C1 segment of cervical spinal cord (tissue), 14 donors: Measurements from ENCODE around the gene TPST2.

Source experiments
- DNase-seq, 14 donors: peaks; one replicate each; lab custom pipeline; 2025; lab: John Stamatoyannopoulos, UW

TPST2 gene

DNA sequence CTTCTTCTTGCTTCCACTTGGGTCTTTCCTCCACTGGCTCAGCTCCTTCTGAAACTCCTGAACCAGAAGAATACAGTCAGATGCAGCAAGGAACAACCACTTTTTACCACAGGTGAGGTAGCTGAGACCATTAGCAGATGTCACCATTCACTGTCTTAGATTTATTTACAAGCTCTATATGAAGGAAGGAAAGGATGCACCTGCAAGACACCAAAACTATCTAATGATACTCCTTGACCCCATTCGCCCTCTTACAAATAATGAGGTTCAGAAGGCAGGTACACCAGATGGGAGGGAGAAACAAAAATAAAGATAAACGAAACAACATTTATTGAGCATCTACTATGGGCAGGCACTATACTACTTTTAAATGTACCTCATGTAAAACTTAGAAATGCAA, 87.9 kb downstream of the TPST2 start:
- DNase-seq: no peak

- no peak for DNase-seq
Measured at GRCh38 chr22:26499188-26499703, 90.7 kb downstream of the TPST2 start.

DNA sequence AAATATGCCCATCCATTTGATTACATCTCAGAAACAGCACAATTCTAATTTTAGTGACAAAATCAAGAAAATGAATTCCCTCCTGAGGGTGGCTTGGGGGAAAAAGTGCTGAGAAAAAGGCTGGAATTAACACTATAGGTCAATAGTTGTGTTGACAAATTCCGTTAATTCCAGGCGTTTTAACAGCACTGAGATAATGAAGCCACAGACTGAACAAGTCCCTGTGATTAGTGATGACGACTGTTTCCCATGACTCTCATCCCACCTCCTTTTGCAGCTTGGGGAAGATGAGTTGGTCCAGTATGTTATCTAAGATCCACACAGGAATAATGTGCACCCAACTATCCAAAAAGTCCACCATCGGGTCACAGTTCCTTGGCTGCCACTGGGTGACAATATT, 93.5 kb downstream of the TPST2 start:
- no peak for DNase-seq

GRCh38 chr22:26494506-26494905, 95.4 kb downstream of the TPST2 start:
- DNase-seq: no peak

- no peak for DNase-seq
Measured at GRCh38 chr22:26492220-26492619, 97.7 kb downstream of the TPST2 start.

DNA sequence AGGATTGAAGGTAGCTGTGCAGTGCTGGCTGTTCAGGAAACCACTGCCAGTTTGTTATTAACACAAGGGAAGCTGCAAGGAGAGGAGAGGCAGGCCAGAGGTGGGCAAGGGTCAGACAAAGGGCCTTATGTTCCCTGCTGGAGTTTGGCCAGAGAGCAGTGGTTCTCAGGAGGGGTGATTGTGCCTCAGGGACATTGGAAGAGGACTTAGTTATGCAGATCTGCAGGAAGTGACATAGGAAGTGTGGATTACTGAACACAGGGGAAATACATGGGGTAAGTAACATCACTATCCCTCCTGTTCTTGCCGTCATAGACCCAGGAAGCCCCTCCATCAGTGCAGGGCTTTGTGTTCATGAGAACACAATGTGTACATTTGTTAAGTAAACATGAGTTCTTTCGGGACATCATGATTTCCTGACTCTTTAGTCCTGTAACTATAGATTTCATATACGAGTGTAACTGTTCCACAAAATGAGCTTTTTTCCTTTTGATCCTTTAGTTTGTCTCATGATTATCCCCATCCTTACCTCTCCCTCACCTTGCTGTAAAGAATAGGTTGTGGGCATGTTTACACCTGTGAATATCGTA, 100.4 kb downstream of the TPST2 start:
- no peak for DNase-seq

DNA sequence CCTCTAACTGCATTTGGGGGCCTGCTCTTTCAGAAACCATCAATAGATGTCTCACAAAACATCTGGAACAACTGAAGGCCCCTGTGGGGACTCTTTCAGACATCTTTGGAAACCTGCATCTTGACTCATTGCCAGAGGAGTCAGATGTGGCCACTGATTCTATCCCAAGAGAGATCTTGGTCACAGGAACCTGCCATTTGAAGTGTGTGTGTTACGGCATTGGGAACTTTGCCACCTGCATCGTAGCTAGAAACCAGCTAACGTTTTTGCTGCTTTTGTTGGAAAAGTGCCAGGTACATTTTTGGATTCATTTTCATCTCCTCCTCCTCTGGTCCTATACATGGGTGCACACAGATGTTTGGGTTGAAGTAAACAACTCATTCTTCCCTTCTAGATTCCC, 101.9 kb downstream of the TPST2 start:
- DNase-seq: no peak

DNA sequence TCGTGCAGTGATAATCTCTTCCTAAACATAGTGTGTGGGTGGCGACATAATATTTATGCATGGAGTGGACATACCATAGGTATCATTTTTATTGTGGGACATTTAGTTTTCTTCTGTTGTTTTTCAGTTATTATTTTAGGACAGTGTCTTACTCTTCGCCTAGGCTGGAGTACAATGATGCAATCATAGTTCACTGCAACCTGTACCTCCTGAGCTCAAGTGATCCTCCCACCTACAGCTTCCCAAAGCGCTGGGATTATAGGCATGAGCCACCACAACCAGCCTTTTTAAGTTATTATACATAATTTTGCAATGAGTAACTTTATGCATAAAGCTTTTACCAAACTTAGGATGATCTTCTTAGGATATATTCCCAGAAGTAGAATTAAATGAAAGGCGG, 103.5 kb downstream of the TPST2 start:
- DNase-seq: no peak

DNA sequence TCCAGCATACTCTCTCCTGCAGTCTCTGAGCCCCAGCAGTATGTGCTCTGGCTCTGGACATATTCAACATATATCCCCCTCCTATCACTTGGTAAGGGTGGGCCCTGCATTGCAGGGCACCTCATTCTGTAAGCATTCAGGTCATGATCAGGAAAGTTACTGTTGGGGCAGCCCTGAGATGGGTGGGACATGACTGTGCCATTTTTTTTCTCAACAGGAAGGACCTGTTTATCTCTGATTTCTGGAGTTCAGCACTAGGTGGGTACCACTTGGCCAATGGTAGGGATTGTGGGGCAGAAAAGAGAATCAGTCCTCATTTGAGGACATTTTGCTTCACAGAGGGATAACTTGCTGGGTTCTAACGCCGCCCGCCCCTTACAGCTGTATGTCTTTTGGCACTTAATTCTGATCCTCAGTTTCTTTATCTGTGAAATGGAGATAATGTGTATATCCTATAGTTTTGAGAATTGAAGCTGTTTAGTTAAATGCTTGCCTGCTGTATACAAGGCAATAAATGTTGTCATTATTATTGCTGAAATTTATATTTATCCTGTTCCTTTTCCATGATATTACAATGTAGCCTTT, 104.0 kb downstream of the TPST2 start:
- DNase-seq: no peak

DNA sequence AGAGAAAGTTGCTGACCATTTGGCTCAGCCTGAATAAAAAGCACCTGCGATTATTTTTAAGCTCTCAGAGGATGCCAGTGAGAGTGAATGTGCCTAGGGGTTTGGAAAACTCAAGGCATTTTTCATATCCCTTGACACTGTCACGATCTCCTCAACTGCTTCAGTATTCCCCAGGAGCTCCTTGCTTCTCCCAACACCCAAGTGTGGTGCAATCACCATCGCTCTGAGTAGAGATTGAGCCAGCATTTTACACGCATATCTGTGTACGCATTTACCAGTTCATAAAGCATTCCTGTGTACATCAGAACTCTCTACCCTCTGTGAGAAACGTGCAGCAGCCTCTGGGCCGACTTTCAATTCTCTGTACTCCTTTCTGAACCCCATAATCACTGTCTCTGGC, 104.9 kb downstream of the TPST2 start:
- DNase-seq: no peak

- no peak for DNase-seq
Measured at GRCh38 chr22:26484360-26484706, 105.6 kb downstream of the TPST2 start.

DNA sequence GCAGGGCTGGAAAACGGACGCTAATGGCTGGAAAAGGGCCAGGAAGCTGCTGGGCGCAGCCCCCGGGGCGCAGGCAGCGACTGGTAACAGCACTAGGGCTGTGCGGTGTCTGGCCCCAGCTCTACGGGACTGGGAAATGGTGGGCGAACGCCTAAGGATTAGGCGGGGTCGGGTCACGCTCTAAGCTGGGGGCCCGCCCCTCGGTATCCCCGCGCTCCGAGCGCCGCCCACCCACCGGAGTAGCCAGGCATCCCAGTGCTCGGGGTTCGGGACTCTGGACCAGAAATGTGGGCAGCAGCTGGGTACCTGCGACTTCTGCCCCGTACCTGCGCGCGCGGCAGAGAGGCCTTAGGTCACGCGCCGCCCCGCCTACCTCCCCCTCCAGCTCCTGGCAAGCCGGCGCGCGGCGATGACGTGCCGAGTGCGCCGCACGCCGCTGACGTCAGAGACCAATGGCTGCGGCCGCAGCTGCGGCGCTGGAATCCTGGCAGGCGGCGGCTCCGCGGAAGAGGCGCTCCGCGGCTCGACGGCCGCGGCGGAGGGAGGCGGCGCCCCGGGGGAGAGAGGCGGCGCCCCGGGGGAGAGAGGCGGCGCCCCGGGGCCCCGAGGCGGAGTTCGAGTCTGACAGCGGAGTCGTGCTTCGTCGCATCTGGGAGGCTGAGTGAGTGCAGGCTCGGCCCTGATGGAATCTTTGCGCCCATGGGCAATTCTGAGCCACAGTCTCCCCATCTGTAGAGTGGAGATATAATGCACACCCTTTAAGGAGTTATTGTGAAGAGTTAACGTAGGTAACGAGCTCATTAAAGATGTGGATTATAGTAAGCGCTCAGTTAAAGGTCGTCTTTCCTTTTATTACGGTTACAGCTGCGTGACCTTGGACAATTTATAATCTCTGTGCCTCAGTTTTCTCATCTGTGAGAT, 106.2 kb downstream of the TPST2 start, which contains the start of the genes HPS4 and SRRD:
TSS of gene HPS4 (minus strand) at position 345 of the 921 bp plus-strand sequence. CDS start 2,021 bp downstream, outside the sequence.
TSS of gene SRRD (plus strand) at position 439 of the 921 bp plus-strand sequence. CDS start at position 453, 14 bp downstream.
- DNase-seq: peak; percentile 9 to 89 (median 74)

- peak in 1 of 14 donors; percentile 24 for DNase-seq
Measured at GRCh38 chr22:26483043-26483438, 106.9 kb downstream of the TPST2 start.

DNA sequence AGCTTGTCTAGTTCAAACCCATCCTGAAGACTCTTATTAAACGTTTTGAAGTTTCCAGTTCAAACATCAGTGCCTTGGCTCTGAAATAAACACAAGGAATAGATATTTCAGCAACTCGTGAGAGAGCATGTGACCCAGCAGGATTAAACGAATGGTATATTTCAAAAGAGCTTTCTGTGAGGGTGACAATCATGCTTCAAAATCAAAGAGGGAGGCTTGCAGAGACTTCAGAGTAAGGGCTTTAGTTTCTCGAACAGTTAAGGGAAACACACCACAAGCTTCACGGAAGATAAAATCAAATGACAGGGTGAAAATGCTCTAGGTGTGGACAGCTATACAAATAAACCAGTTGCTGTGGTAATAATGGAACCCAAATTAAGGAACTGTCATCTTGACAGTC, 107.8 kb downstream of the TPST2 start:
- DNase-seq: no peak

- no peak for DNase-seq
Measured at GRCh38 chr22:26481694-26482093, 108.2 kb downstream of the TPST2 start.

GRCh38 chr22:26481112-26481693, 108.7 kb downstream of the TPST2 start:
- DNase-seq: no peak

- DNase-seq: no peak
Measured at GRCh38 chr22:26480611-26480932, 109.4 kb downstream of the TPST2 start.

DNA sequence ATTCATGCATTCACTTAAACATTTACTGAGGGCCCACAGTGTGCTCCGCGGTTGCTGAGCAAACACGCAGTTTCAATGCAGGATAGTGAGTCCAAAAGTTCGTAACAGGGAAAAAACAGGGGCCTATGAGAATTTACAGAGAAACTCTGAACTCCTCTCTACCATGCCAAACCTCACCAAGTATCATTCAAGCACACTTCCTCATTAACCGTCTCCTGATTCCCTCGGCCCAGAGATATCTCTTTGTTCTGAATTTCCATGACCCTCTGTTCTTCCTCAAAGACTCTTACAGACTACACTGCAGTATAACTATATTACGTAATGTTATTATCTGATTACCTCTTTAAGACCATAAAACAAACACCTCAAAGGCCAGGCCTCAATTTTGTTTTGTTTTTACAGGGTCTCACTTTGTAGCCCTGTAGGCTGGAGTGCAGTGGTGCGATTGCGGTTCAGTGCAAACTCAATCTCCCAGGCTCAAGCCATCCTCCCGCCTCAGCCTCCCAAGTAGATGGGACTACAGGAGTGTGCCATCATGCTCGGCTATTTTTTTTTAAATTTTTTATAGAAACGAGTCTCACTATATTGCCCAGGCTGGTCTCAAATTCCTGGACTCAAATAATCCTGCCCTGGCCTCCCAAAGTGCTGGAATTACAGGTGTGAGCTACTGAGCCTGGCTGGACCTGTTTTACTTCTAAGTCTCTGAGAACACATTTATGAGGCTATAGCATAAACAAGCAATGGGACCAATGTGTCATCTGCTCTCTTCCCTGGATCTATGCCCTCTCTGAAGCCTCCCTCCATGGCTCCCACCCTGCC, 109.9 kb downstream of the TPST2 start:
- no peak for DNase-seq

DNA sequence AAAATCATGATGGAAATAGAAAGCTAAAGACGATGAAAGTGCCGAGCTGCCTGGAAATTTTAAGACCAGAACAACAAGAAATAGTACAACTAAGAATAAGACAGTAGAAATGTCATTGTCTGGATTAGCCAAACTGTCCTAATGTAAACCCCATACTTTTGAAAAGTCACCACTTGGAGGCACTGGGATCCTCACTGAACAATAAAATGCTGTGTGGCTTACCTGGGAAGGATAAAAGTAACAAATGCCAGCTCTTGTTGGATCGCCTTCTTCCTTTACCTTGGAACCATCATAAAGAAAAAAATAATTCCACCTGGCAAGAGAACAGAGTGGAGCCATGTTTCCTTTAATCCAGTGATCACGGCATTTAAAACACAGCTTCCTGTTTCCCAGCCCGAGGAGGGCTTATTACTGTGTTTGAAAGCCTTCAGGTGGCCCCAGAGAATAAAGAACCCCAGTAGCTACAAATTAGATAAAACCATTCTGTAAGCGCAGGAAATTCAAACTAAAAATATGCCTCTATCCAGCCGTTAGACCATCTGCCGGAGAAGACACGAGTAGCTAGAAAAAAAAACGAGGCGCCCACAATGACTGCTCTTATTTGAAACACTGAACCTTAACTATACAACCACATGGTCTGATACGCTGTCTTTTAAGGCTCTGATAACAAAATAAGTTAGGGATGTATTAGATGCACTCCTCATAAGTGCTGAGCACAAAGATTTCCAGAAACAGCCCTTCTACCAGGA, 110.7 kb downstream of the TPST2 start:
- peak in 1 of 14 donors; percentile 77 for DNase-seq

GRCh38 chr22:26477341-26477731, 112.6 kb downstream of the TPST2 start:
- no peak for DNase-seq
